GM11168 (cell line): ENCODE measurements around the gene FOXL2.

ENCODE experiments used
- in situ Hi-C: fragments of 300-500 bp; cut with MboI; formaldehyde crosslinking; loops from one replicate; pipeline ENCODE4 v1.12.0; 2022; ENCODE audit warnings: low sequenced_read_pairs; ENCODE audit not compliant: unreplicated experiment

FOXL2 gene

DNA sequence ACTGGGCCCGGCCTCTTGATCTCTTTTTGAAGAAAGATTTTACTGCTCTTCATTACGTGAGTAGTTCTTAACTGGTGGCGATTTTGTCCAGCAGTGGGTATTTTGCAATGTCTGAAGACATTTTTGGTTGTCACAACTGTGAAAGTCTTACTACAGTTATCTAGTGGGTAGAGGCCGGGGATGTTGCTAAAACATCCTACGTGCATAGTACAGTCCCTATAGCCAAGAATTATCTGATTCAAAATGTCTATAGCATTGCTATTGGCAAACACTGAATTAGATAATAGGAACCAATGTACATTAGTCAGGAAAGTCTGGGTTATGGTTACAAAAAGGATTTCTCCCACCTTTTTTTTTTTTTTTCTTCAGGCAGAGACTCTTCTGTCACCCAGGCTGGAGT, 38.1 kb downstream of the FOXL2 start:
- in situ Hi-C loops, result loop anchor here (25.0 kb wide), 1 partner anchor 447 kb away; no protein-coding TSS in a partner anchor

DNA sequence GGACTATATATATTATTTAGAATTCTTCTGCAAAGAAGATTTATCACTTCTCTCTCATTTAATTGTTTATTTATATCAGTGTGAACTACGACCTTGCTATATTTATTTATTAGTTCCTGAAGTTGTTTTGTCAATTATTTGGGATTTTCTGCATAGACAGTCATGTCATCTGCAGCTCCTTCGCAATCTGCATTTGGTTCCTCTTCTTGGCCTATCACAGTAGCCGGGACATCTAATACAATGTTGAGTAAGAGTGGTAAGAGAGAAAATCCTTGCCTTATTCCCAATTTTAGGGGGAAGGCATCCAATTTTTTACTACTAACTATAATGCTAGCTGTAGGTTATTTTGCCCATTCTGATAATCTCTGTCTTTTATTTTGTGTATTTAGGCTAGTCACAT, 39.4 kb downstream of the FOXL2 start:
- in situ Hi-C loops, result loop anchor here (25.0 kb wide), 1 partner anchor 445 kb away; no protein-coding TSS in a partner anchor

DNA sequence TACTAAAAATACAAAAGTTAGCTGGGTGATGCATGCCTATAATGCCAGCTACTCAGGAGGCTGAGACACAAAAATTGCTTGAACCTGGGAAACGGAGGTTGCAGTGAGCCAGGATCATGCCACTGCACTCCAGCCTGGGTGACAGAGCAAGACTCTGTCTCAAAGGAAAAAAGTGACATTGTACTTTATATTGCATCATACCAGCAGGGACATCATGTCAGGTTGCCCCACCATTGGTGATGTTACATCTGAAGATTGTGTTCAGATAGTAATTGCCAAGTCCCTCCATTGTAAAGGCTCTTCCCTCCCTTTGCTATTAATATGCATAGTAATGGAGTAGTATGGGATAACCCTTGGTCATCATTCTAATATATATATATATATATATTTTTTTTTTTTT, 44.8 kb downstream of the FOXL2 start:
- in situ Hi-C loops, result loop anchor here (25.0 kb wide), 1 partner anchor 440 kb away; no protein-coding TSS in a partner anchor

DNA sequence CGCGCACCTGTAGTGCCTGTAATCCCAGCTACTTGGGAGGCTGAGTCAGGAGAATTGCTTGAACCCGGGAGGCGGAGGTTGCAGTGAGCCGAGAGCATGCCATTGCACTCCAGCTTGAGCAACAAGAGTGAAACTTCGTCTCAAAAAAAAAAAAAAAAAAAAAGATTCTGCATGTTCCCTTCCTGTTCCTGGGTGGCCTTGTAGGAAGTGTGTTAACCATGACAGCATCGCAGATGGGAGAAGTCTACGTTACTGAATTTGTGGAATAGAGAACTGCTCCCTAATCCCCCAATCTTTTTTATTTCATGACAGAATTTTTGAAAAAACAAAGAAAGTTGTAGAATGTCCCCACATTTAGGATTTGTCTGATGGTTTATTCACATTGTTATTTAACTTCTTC, 45.4 kb downstream of the FOXL2 start:
- in situ Hi-C loops, result loop anchor here (25.0 kb wide), 1 partner anchor 439 kb away; no protein-coding TSS in a partner anchor

GRCh38 chr3:138899351-138899991, 47.5 kb downstream of the FOXL2 start:
- in situ Hi-C loops, result no loop called here

DNA sequence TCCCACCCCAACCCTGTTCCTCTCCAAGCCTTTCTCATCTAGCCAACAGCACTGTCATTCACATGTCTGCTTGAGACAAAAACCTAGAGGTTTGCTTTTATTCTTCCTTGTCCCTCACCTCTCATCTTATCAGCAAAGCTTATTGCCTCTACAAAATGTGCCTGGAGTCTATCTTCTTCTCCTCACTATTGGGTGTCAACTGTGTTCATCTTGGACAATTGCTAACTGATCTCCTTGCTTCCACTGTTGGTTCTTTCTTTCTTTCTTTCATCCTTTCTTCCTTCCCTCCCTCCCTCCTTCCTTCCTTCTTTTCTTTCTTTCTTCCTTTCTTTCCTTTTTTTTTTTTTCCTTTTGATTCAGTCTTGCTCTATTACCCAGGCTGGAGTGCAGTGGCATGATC, 48.2 kb downstream of the FOXL2 start:
- in situ Hi-C loops, result no loop called here

DNA sequence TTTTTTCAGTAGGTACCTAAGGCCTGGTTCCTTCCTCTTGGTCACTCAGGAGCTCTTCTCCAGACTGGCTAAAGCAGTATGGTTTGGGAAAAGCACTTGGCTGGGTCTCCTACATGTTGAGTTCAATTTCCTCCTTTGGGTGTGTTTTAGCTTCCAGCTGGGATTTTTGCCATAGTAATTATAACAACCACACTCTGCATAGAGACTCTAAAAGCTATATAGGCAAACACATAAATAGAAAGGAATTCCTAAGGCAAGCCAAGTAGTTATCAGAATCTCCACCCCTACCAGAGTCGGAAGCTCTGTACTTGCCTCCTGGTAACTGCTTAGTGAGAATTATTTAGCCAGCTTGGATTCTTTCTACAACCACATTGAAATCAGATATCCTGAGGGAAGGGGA, 48.6 kb downstream of the FOXL2 start:
- in situ Hi-C loops, result no loop called here
